HepG2 (cell line): Measurements from ENCODE around the gene LCE7A. TPM values are rescaled to one million over a fixed set of nuclear protein-coding genes. Genes with fewer than 3 reads are reported as not detected.
A peak's percentile ranks its signal among the peaks of the same experiment; 100 is the strongest.

ENCODE experiments used
- ATAC-seq: fragments of 200-7000 bp; cut with Tn5 transposase; 3 replicates; pipeline ENCODE4 v1.9.1; 2020; ENCODE audit warnings: mild to moderate bottlenecking, moderate library complexity
- BruUV-seq: library from RNA; stranded (reverse); fragments of 400-500 nt; replicated peaks from 2 replicates; lab custom pipeline; 2021; lab: Mats Ljungman, UMichigan
- CTCF ChIA-PET: fragments of 300-600 bp; formaldehyde crosslinking; extraction: SDS; loops from one replicate; lab custom pipeline; 2021; ENCODE audit warnings: low total read pairs, inconsistent platforms, low intra/inter-chr PET ratio; lab: Yijun Ruan, JAX
- POLR2A ChIA-PET: fragments of 350-600 bp; sonication (Branson Sonifier 250); formaldehyde crosslinking; loops from one replicate; lab custom pipeline; 2020; ENCODE audit warnings: antibody characterized with exemption, inconsistent platforms; lab: Yijun Ruan, JAX
- DNase-seq: peaks from one replicate; pipeline ENCODE4 v3.0.0-alpha.2; 2015; ENCODE audit warnings: low spot score
- FAIRE-seq: peaks from 3 replicates; lab custom pipeline; 2011; peaks lifted over from hg19 to GRCh38; lab: Jason Lieb, UNC
- H2AFZ ChIP-seq: one replicate; pipeline ENCODE4 v1.6.1; 2011; ENCODE audit warnings: low read length, inconsistent platforms
- H3K27ac ChIP-seq: fragments of 300-600 bp; 3 replicates; pipeline ENCODE4 v1.8.0; 2011; ENCODE audit warnings: mixed run types, mild to moderate bottlenecking, mixed read lengths, low read length, inconsistent platforms; ENCODE audit not compliant: insufficient read depth; ENCODE audit errors: extremely low read length
- H3K27me3 ChIP-seq, 2 experiments: fragments of 200-600 bp in 1 of 2; 2 replicates in 1 of 2; 3 replicates in 1 of 2; pipeline versions ENCODE4 v1.6.0 to v1.8.0; 2011; ENCODE audit warnings: low read length in 2 of 2, mild to moderate bottlenecking in 2 of 2, moderate library complexity in 2 of 2, inconsistent platforms in 1 of 2; ENCODE audit not compliant: insufficient read depth in 2 of 2, control insufficient read depth in 1 of 2
- H3K36me3 ChIP-seq, 2 experiments: fragments of 200-600 bp in 1 of 2; replicated peaks in 1 of 2; 2 replicates in 1 of 2; 3 replicates in 1 of 2; pipeline versions ENCODE4 v1.5.1 to v1.8.0; 2011; ENCODE audit warnings: low read length in 2 of 2, inconsistent platforms in 1 of 2; ENCODE audit not compliant: insufficient read depth in 2 of 2, control insufficient read depth in 1 of 2
- H3K4me1 ChIP-seq: 2 replicates; pipeline ENCODE4 v1.5.1; 2012; ENCODE audit warnings: low read length, inconsistent platforms; ENCODE audit not compliant: insufficient read depth
- H3K4me2 ChIP-seq: 2 replicates; pipeline ENCODE4 v1.6.0; 2011; ENCODE audit warnings: low read depth, low read length, inconsistent platforms
- H3K4me3 ChIP-seq, 3 experiments: fragments of 200-600 bp in 1 of 3; sonication (generic), shearing (Covaris generic) in 1 of 3; replicated peaks in 1 of 3; 2 replicates each; pipeline ENCODE4 v1.5.1; 2011 to 2016; ENCODE audit warnings: low read length in 3 of 3, inconsistent platforms in 2 of 3, low read depth in 2 of 3, mild to moderate bottlenecking in 2 of 3, control low read depth in 1 of 3, mixed read lengths in 1 of 3; ENCODE audit not compliant: insufficient read depth in 1 of 3
- H3K79me2 ChIP-seq: one replicate; pipeline ENCODE4 v1.6.1; 2011; ENCODE audit warnings: low read length, inconsistent platforms; ENCODE audit not compliant: insufficient read depth
- H3K9ac ChIP-seq: 2 replicates; pipeline ENCODE4 v1.6.0; 2011; ENCODE audit warnings: mild to moderate bottlenecking, low read depth, low read length, inconsistent platforms; ENCODE audit not compliant: insufficient read depth
- H3K9me3 ChIP-seq: 2 replicates; pipeline ENCODE4 v1.5.1; 2012; ENCODE audit warnings: mild to moderate bottlenecking, low read length
- H4K20me1 ChIP-seq: 2 replicates; pipeline ENCODE4 v1.6.0; 2011; ENCODE audit warnings: inconsistent platforms, mild to moderate bottlenecking, low read length, moderate library complexity; ENCODE audit not compliant: insufficient read depth
- ATF4 ChIP-seq, 2 experiments: fragments of 450-650 bp in 1 of 2; sonication (generic) in 1 of 2; formaldehyde crosslinking; IDR thresholded peaks; 2 replicates each; pipeline versions ENCODE4 v1.5.0 to v1.8.0; 2020 to 2022; ENCODE audit warnings: mild to moderate bottlenecking in 1 of 2, missing genetic modification reagents in 1 of 2
- BORCS8-MEF2B ChIP-seq: sonication (generic); formaldehyde crosslinking; IDR thresholded peaks from 2 replicates; pipeline ENCODE4 v1.8.0; 2022; ENCODE audit warnings: mild to moderate bottlenecking, missing genetic modification reagents
- CC2D1A ChIP-seq: sonication (generic); formaldehyde crosslinking; IDR thresholded peaks from 2 replicates; pipeline ENCODE4 v1.8.1; 2023; ENCODE audit warnings: mild to moderate bottlenecking, missing genetic modification reagents
- CREB1 ChIP-seq, 2 experiments: fragments of 450-650 bp in 1 of 2; IDR thresholded peaks; 2 replicates each; pipeline ENCODE4 v1.6.1; 2016 to 2017; ENCODE audit warnings: control low read depth in 1 of 2, mild to moderate bottlenecking in 1 of 2, missing compliant biosample characterization in 1 of 2, missing genetic modification characterization in 1 of 2
- DBP ChIP-seq: sonication (generic); formaldehyde crosslinking; IDR thresholded peaks from 2 replicates; pipeline ENCODE4 v1.4.0; 2020; ENCODE audit warnings: missing genetic modification reagents; ENCODE audit errors: not compliant biosample characterization
- MZF1 ChIP-seq: sonication (generic); formaldehyde crosslinking; IDR thresholded peaks from 2 replicates; pipeline ENCODE4 v1.8.1; 2023; ENCODE audit warnings: mild to moderate bottlenecking, missing genetic modification reagents, borderline replicate concordance
- RFX5 ChIP-seq: IDR thresholded peaks from 2 replicates; pipeline ENCODE4 v1.6.1; 2011; ENCODE audit warnings: low read depth, low read length, improper control_type of control experiment
- SMARCC2 ChIP-seq: fragments of 450-650 bp; IDR thresholded peaks from 2 replicates; pipeline ENCODE4 v1.6.1; 2017; ENCODE audit warnings: antibody characterized with exemption, mild to moderate bottlenecking
- SNRNP70 ChIP-seq: fragments of 200-400 bp; formaldehyde crosslinking; IDR thresholded peaks from 2 replicates; pipeline ENCODE4 v1.6.1; 2017; ENCODE audit warnings: mild to moderate bottlenecking, low read depth, low read length, moderate library complexity
- STAG1 ChIP-seq: sonication (generic); formaldehyde crosslinking; IDR thresholded peaks from 2 replicates; pipeline ENCODE4 v1.4.0; 2020; ENCODE audit warnings: missing genetic modification reagents
- ZNF10 ChIP-seq: sonication (generic); formaldehyde crosslinking; IDR thresholded peaks from 2 replicates; pipeline ENCODE4 v1.4.0; 2020; ENCODE audit warnings: mild to moderate bottlenecking, low read depth, missing genetic modification reagents, borderline replicate concordance
- ZNF317 ChIP-seq: sonication (generic); formaldehyde crosslinking; IDR thresholded peaks from 2 replicates; pipeline ENCODE4 v1.5.0; 2020; ENCODE audit warnings: mild to moderate bottlenecking, missing genetic modification reagents
- ZNF501 ChIP-seq: sonication (generic); formaldehyde crosslinking; IDR thresholded peaks from 2 replicates; pipeline ENCODE4 v1.5.1; 2020; ENCODE audit warnings: mild to moderate bottlenecking, moderate library complexity, missing genetic modification reagents
- ZNF562 ChIP-seq: sonication (generic); formaldehyde crosslinking; IDR thresholded peaks from 2 replicates; pipeline ENCODE4 v1.8.0; 2022; ENCODE audit warnings: missing genetic modification reagents, borderline replicate concordance
- ZNF792 ChIP-seq: IDR thresholded peaks from 2 replicates; pipeline ENCODE4 v1.6.1; 2016
- WGBS: methylation state at CpG from one replicate; pipeline ENCODE4 v1.1.6; 2017; ENCODE audit warnings: low lambda C conversion rate; 5-methylcytosine and 5-hydroxymethylcytosine counted together
- in situ Hi-C: cut with HindIII; loops from 2 replicates; pipeline ENCODE4 v1.10.0; 2017; ENCODE audit warnings: low pct_unique_long_range_greater_than_20kb; ENCODE audit not compliant: extremely low pct_ligation_motif_present
- intact Hi-C: fragments of 100-400 bp; cut with micrococcal nuclease; formaldehyde crosslinking; loops from one replicate; pipeline ENCODE4 v1.10.0; 2022; ENCODE audit not compliant: unreplicated experiment
- polyA plus RNA-seq, 8 experiments: library from polyadenylated mRNA; depleted of rRNA in 3 of 8; stranded (reverse) in 7 of 8; unstranded in 1 of 8; fragments of >200 nt; fragmentation: Illumina TruSeq in 4 of 8; extraction: Trizol in 4 of 8; gene quantifications; 2 replicates each; pipeline versions ENCODE4 v1.2.1 to v1.2.3, GENCODE V29; 2011 to 2016; ENCODE audit warnings: low read depth in 4 of 8, missing spikeins in 1 of 8, mixed read lengths in 1 of 8; ENCODE audit not compliant: insufficient read depth in 1 of 8
- total RNA-seq, 5 experiments: library from RNA; depleted of rRNA; stranded (reverse); fragments of >200 nt; fragmentation: Illumina TruSeq; extraction: Trizol; gene quantifications; 2 replicates each; pipeline ENCODE4 v1.2.3, GENCODE V29; 2016; ENCODE audit warnings: low read depth in 1 of 5
- TF ChIP-seq, protein P1 (sequence below): sonication (generic); formaldehyde crosslinking; IDR thresholded peaks from 2 replicates; pipeline ENCODE4 v1.8.0; 2023; ENCODE audit warnings: mild to moderate bottlenecking, missing genetic modification reagents
- TF ChIP-seq, protein P2 (sequence below): sonication (generic); formaldehyde crosslinking; IDR thresholded peaks from 2 replicates; pipeline ENCODE4 v1.5.0; 2020; ENCODE audit warnings: missing genetic modification reagents, mild to moderate bottlenecking, borderline replicate concordance
- TF ChIP-seq, protein P3 (sequence below): sonication (generic); formaldehyde crosslinking; IDR thresholded peaks from 2 replicates; pipeline ENCODE4 v1.5.0; 2020; ENCODE audit warnings: mild to moderate bottlenecking, missing genetic modification reagents, moderate library complexity

Gene LCE7A
- total and polyA plus RNA-seq, 2 of the 13 experiments (the other 11 are each of a cell fraction or from before 2014, with no cell fraction given), result not detected

DNA sequence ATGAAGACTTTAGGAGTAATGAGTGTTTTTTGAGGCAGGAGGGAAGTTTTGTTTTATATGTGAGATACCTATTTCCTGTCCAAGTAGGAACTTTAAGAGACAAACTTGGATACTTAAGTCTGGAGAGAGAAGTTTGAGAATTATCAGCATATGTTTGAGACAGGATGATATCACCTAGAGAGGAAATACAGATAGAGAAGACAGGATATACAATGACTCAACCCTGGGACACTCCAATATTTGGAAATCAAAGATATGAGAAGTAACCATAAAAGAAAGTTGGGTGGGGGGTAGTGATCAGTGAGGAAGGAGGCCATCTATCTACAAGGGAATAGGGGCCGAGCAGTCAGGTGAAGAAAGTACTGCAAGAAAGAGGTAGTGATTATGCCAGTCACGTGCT, 6.5 kb downstream of the LCE7A start (continued):
- TF ChIP-seq, protein P1, sequence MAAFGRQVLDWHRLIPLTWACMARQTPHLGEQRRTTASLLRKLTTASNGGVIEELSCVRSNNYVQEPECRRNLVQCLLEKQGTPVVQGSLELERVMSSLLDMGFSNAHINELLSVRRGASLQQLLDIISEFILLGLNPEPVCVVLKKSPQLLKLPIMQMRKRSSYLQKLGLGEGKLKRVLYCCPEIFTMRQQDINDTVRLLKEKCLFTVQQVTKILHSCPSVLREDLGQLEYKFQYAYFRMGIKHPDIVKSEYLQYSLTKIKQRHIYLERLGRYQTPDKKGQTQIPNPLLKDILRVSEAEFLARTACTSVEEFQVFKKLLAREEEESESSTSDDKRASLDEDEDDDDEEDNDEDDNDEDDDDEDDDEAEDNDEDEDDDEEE (CRISPR knock-in tag), result no peak
- TF ChIP-seq RFX5 (no peak), ZNF501 (CRISPR knock-in tag) (no peak), BORCS8-MEF2B (CRISPR knock-in tag) (no peak), CC2D1A (no peak), DBP (CRISPR knock-in tag) (no peak)
- TF ChIP-seq, protein P2, sequence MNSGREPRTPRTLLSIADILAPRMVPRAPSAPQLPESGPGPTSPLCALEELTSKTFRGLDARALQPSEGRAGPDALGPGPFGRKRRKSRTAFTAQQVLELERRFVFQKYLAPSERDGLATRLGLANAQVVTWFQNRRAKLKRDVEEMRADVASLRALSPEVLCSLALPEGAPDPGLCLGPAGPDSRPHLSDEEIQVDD (CRISPR knock-in tag), result no peak

GRCh38 chr1:152869808-152870419, 10.1 kb downstream of the LCE7A start:
- POLR2A ChIA-PET, result no interaction called here
- BruUV-seq, result no TSS peak
- TF ChIP-seq SMARCC2 (no peak), ZNF317 (CRISPR knock-in tag) (no peak), ATF4 (CRISPR knock-in tag; IDR thresholded peaks at IDR 0.05) (no peak), ZNF10 (CRISPR knock-in tag) (no peak), ZNF792 (CRISPR knock-in tag) (no peak), CREB1 (IDR thresholded peaks at IDR 0.05) (no peak), CREB1 (CRISPR knock-in tag; IDR thresholded peaks at IDR 0.05) (no peak), STAG1 (CRISPR knock-in tag) (peak; percentile 46), ZNF562 (CRISPR knock-in tag) (no peak), MZF1 (CRISPR knock-in tag) (no peak), SNRNP70 (no peak)
- TF ChIP-seq, protein P3, sequence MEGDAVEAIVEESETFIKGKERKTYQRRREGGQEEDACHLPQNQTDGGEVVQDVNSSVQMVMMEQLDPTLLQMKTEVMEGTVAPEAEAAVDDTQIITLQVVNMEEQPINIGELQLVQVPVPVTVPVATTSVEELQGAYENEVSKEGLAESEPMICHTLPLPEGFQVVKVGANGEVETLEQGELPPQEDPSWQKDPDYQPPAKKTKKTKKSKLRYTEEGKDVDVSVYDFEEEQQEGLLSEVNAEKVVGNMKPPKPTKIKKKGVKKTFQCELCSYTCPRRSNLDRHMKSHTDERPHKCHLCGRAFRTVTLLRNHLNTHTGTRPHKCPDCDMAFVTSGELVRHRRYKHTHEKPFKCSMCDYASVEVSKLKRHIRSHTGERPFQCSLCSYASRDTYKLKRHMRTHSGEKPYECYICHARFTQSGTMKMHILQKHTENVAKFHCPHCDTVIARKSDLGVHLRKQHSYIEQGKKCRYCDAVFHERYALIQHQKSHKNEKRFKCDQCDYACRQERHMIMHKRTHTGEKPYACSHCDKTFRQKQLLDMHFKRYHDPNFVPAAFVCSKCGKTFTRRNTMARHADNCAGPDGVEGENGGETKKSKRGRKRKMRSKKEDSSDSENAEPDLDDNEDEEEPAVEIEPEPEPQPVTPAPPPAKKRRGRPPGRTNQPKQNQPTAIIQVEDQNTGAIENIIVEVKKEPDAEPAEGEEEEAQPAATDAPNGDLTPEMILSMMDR (CRISPR knock-in tag), result peak; percentile 79

More at GRCh38 chr1:152869808-152870419, 10.1 kb downstream of the LCE7A start:
- Histone ChIP-seq H3K36me3 (no peaks in the 10 kb centered on the region), H3K9me3 (no peaks in the 10 kb centered on the region), H3K27me3 (no peaks in the 10 kb centered on the region), H4K20me1 (no peaks in the 10 kb centered on the region), H3K4me2 (no peak overlapping the region), H3K4me1 (no peaks in the 10 kb centered on the region), H3K9ac (no peak overlapping the region), H3K79me2 (no peaks in the 10 kb centered on the region), H3K27ac (no peak overlapping the region), H3K4me3 (no peak overlapping the region), H2AFZ (no peak overlapping the region)
- intact Hi-C loops (loop anchor here (5.0 kb wide), 1 partner anchor 218 kb away; no protein-coding TSS in a partner anchor), in situ Hi-C loops (loop anchor here (5.0 to 10.0 kb wide), 3 partner anchors 57 to 355 kb away; no protein-coding TSS in a partner anchor)
- ATAC-seq (peak; percentile 83), FAIRE-seq (peak; percentile 89), DNase-seq (peak; percentile 60)
- CTCF ChIA-PET, result interaction anchor here (1.3 to 1.7 kb wide), 3 partner anchors 56 to 322 kb away, joined by 3 to 12 read pairs (median 4); no protein-coding TSS in a partner anchor
- 14% methylated on average over 9 of the region's 9 CpGs for WGBS
